Epithelial cell of prostate (primary cell): ENCODE data around the gene TCTN3.
"Not testable (repeated sequence)": the region's sequence is repeated elsewhere in the genome, so short reads cannot be mapped to it uniquely, and the experiment has no call there.

Experiments used
- DNase-seq: peaks from one replicate; pipeline ENCODE4 v3.0.0-alpha.2; 2011; ENCODE audit warnings: low read depth, low spot score
- H3K27ac ChIP-seq: fragments of 450-650 bp; 2 replicates; pipeline ENCODE4 v1.5.1; 2017; ENCODE audit warnings: mild to moderate bottlenecking

Gene TCTN3, protein sequence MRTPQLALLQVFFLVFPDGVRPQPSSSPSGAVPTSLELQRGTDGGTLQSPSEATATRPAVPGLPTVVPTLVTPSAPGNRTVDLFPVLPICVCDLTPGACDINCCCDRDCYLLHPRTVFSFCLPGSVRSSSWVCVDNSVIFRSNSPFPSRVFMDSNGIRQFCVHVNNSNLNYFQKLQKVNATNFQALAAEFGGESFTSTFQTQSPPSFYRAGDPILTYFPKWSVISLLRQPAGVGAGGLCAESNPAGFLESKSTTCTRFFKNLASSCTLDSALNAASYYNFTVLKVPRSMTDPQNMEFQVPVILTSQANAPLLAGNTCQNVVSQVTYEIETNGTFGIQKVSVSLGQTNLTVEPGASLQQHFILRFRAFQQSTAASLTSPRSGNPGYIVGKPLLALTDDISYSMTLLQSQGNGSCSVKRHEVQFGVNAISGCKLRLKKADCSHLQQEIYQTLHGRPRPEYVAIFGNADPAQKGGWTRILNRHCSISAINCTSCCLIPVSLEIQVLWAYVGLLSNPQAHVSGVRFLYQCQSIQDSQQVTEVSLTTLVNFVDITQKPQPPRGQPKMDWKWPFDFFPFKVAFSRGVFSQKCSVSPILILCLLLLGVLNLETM

DNA sequence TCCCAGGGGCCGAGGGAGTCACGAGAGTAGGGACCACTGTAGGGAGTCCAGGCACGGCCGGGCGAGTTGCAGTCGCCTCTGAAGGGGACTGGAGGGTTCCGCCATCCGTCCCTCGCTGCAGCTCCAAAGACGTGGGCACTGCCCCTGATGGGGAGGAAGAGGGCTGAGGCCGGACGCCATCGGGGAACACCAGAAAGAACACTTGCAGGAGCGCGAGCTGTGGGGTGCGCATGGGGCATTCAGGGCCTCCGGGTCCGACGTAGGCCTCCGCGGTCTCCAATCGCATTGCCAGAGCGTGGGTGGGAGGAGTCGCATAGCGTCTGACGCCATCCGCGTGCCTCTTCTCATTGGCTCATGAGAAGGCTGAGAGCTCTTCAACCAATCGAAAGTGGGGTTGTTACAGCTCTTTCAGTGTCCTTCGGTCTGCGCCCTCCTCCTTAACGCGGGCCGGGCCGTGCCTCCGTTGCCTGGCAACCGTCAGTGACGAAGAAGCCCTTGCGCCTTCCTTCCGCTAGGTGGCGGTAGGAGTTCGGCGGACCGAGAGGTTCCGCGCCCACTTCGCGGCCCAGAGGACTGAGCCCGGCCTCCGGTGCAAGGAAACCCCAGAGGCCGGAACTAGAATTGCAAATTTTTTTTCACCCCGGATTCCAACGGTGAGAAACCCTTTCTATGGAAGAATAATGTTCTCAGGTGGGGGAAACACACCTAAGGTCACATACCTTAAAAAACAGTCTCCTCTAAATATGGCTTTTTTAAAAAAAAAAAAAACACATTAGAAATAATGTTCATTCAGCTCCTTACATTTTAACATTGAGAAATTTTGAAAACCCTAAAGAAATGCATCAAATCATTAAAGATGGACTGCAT is at the start of gene TCTN3:
Gene TCTN3 (minus strand): TSS at position 260 of the 867 bp plus-strand sequence. CDS start 28 bp downstream, at position 232.
- peak within 1 kb of the TSS; percentile 39 for H3K27ac ChIP-seq
- peak; percentile 98 for DNase-seq

DNA sequence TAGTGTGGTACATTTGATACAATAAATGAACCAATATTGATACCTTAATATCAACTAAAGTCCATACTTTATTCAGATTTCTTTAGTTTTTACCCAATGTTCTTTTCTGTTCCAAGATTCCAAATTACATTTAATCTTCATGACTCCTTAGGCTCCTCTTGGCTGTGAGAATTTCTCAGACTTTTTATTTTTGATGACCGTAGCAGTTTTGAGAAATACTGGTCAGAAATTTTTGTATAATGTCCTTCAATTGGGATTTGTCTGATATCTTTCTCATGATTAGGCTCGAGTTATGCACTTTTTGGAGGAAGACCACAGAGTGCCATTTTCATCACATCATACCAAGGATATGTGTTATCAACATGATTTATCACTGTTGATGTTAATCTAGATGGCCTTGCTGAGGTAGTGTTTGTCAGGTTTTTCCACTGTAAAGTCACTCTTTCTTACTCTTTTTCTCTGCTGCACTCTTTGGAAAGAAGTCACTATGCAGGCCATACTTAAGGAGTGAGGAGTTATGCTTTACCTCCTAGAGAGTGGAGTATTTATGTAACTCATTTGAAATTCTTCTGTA is 49.3 kb upstream of the TCTN3 start:
- no peak overlapping the region for H3K27ac ChIP-seq
- no peak for DNase-seq

DNA sequence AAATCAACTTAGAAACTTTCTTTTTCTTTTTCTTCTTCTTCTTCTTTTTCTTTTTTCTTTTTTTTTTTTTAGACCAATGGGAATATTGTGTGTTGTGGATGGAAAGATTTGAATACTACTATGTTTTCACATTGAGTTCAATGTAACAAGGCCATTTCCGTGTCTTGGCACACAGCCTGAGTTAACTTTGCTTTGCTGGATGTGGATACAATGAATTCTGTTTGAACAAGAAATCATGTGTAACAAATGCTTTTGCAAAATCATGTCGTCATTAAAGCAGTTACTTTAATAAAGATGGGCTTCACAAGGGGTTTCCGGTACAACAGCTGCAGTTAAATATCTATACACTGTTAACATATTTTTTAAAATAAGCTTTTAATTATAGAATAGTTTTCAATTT is 48.8 kb upstream of the TCTN3 start:
- no peak overlapping the region for H3K27ac ChIP-seq

DNA sequence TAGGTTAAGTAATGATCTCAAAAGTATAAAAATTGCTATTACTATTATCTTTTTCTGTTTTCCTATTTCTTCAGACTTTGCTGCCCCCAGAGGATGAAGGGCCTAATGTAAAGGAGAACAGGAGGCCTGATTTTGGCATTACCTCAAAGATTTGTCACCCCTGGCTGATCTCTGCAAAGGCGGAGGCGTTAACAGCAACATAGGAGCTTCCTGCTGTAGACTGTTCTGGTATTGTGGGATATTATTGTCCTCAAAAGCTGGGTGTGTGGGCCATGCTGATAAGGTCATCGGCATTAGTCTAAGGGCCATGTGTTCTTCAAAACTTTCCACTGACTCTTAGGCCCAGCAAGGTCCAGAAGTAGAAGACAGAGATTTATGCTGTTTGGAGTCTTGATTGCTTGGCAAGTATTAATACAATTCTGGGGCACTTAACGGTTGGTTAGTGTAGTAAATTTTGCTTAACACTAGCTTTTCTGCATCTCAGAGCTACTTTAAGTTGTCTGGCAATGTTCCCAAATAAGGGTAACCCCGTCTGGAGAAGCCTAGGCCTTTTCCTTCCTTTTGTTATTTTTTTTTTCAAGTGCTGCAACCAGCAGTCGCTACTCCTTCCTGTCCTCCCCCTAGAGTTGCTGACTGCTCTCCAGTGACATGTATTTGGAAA is 48.2 kb upstream of the TCTN3 start:
- no peak overlapping the region for H3K27ac ChIP-seq

More for the DNA sequence above, 48.8 kb upstream of the TCTN3 start:
- DNase-seq: no peak

DNA sequence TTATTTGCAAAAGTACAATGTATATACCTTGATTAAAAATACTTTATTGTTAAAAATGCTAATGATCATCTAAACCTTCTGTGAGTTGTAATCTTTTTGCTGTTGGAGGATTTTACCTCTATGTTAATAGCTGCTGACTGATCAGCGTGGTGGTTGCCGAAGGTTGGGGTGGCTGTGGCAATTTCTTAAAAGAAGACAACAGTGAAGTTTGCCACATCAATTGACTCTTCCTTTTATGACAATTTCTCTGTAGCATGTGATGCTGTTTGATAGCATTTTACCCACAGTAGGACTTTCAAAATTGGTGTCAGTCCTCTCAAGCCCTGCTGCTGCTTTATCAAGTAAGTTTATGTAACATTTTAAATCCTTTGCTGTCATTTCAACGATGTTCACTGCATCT is 45.3 kb upstream of the TCTN3 start:
- DNase-seq: no peak
- H3K27ac ChIP-seq: no peak overlapping the region

More for the DNA sequence above, 48.2 kb upstream of the TCTN3 start:
- DNase-seq: no peak

DNA sequence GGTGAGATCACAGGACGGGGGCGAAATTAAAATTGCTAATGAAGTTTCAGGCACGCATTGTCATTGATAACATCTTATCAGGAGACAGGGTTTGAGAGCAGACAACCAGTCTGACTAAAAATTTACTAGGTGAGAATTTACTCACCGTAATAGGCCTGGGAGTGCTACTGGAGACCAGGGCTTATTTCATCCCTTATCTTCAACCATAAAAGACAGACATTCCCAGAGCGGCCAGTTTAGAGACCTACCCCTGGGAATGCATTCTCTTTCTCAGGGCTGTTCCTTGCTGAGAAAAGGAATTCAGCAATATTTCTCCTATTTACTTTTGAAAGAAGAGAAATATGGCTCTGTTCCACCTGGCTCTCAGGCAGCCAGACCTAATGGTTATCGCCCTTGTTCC is 39.2 kb upstream of the TCTN3 start:
- not testable (repeated sequence) for DNase-seq, H3K27ac ChIP-seq

DNA sequence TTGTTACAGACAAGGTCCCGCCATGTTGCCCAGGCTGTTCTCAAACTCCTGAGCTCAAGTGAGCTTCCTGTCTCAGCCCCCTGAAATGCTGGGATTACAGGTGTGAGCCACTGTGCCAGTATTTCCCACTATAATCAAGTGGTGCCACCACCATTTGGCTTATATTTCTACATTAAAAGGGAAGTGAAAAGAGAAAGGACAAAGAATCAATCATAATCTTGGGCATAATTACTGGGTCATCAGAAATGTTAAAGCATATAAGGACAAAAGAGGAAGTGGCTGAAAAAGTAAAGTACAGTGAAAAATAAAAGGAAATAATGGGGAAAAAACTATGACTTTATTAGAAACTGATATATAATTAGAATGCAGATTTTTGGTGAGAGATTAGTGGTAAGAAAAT is 36.5 kb upstream of the TCTN3 start:
- no peak overlapping the region for H3K27ac ChIP-seq
- no peak for DNase-seq

DNA sequence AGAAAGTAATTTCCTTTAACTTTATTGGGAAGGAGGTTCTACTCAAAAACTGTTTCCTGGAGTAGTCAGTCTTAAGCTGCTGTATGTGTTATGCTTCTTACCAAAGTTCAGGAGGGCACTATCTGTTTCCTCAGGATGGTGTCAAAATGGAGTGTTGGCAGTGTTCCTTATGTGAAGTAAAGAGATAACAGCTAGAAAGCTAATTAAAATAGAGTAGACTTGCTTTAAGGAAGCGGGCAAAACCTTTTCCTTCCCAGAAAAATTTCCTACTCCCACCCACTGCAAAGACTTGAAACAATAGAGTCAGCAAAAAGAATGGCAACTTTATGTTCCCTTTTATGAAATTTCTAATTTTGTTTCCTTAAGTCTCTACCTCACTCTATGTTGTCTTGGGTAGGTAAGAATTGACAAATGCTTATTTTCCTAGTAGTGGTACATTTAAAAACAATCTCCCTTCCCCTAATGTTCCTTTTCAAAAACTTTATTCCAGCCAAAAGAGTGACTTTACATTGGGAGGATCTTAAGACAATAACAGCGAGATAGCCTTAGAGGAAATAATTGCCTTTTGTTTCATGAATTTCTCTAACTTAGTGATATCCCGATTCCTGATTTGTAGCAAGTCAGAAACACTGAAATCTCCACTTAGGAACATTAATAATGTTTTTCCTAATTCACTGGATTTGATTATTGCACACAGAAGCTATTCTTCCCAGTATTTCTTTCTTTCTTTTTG is 35.8 kb upstream of the TCTN3 start:
- DNase-seq: no peak
- no peak overlapping the region for H3K27ac ChIP-seq

DNA sequence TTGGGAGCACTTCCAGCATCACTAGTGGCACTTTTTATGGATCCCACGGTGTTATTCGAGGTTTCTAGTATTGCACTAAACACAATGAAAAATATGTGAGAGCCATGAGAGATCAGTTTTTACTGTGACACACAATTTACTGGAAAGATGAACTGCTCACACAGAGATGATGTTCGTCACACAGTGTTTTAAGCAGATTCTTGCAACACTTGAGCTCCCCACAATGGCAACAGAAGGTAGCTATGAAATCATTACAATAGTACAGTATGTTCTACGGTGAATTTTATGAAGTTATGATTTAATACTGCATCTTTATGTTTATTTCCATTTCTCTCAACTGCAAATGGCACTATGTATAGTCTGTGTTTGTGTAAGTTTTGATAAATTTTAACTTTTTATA is 34.8 kb upstream of the TCTN3 start:
- H3K27ac ChIP-seq: no peak overlapping the region
- no peak for DNase-seq

DNA sequence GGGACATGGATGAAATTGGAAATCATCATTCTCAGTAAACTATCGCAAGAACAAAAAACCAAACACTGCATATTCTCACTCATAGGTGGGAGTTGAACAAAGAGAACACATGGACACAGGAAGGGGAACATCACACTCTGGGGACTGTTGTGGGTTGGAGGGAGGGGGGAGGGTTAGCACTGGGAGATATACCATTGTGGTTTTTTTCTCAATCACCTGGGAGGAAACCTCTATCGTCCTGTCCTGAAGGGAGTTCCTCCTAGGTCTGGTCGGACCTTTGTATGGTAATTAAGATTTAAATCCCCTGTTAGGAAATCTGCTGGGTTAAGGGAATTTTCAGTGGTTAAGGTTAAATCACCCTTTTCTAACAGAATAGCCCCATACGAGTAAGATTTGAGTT is 28.8 kb upstream of the TCTN3 start:
- not testable (repeated sequence) for H3K27ac ChIP-seq, DNase-seq

DNA sequence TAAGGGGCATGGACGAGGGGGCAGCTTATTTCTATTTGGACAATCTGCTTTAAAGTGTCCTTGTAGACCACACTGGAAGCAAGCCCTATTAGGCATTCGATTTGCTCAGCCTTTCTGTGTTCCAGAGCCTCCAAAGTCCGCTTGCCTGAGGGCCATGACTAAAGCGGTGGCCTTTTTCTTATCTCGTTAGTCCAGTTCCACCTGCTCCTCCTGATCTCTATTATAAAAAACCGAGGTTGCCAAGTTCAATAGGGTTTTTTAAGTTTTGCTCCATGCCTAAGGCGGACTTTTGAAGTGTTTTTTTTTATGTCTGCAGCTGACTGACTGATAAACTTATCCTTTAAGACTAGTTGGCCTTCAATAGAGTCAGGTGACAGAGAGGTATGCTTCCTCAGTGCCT is 27.0 kb upstream of the TCTN3 start:
- peak; percentile 3 for DNase-seq
- not testable (repeated sequence) for H3K27ac ChIP-seq

DNA sequence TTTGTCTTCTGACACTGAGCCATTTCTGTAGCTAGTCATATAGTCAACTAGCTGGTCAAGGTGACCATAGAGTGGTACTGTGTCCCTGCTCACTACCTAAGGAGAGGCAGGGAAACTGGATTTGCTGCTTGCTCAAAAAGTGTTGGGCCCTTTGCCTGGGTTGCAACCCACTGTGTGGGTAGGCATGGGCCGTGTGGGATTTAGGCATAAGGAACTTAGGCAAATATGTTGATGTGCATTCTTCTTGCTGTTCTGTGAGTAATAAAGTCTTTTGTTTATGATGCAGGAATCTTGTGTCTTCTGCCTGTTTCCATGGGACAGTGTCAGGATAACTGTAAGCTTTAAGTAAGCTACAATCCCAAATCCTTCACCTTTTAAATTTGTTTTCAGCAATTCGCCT is 23.1 kb upstream of the TCTN3 start:
- DNase-seq: no peak
- no peak overlapping the region for H3K27ac ChIP-seq

DNA sequence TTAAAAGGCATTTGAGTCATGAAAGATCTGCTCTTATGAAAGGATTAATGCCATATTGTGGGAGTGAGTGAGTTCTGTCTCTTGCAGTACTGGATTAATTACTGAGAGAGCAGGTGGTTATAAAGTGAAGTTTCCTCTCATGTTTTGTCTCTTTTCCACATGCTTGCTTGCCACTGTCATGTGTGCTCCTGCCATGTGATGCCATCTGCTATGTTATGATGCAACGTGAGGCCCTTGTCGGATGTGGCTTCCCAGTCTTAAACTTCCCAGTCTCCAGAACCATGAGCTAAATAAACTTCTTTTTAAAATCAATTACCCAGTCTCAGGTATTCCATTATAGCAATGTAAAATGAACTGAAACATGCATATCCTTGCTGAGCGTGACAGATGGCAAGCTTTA is 22.7 kb upstream of the TCTN3 start:
- DNase-seq: no peak
- H3K27ac ChIP-seq: no peak overlapping the region

DNA sequence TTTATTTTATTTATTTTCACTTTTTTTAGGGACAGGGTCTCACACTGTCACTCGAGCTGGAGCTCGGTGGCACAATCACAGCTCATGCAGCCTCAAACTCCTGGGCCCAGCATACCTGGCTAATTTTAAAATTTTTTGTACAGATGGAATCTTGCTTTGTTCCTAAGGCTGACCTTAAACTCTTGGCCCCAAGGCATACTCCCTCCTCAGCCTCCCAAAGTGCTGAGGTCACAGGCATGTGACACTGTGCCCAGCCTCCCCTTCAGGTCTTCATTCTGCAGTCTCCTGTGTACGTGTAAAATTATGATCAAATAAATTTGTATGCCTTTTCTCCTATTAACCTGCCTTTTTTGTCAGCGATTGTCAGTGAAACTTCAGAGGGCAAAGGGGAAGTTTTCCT is 17.8 kb upstream of the TCTN3 start:
- DNase-seq: no peak
- H3K27ac ChIP-seq: no peak overlapping the region

DNA sequence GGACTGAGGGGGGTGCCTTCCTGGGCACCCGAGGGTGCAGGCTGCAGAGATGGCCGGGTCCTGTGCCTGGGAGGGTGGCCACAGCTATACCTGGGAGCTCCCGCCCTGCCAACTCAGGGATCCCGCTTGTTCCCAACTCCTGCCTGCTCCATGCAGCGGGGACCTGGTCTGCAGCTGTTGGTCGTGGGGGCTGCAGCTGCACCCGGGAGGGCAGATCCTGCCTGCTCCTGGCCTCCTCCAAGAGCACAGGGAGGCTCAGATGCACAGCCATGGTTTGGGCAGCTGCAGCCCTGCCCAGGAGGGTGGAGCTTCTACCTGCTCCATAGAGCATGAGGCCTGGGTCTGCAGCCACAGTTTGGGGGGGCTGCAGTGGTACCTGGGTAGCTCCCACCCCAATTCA is 13.3 kb upstream of the TCTN3 start:
- no peak overlapping the region for H3K27ac ChIP-seq
- DNase-seq: no peak

DNA sequence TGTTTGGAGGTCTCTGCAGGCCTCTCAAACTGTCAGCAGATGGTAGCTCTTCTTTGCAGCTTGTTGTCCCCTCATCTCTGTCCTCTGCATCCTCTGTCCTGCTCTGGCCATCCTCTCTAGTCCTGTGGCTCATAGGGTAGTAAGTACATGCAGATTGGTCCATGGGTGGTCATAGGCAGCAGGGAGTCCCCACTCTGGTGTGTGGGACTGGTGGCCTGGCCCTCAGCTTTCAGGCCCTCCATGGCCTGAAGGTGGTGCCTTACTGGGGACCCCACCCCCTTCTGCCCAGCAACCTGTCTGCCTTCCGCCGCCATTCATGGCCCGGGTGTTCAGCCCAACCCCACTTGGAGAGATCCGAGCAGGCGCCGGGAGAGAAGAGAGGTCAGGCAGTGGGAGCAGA is 12.8 kb upstream of the TCTN3 start:
- H3K27ac ChIP-seq: no peak overlapping the region
- no peak for DNase-seq

DNA sequence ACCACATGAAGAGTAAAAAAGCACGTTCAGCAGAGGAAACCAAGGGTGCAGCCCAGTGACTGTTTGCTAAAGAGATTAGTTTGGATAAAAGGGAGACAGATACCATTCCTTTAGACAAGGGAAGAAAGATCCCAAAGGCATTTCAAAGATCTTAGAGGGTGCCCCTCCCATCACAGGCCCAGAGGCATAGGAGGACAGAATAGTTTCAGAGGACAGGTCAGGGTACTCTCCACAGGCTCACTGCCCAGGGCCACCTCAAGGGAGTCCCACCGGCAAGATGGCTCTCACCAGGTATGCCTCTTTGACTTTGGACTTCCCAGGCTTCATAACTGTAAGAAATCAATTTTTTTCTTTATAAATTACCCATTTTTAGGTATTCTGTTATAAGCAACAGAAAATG is 4.7 kb upstream of the TCTN3 start:
- H3K27ac ChIP-seq: no peak overlapping the region
- no peak for DNase-seq

DNA sequence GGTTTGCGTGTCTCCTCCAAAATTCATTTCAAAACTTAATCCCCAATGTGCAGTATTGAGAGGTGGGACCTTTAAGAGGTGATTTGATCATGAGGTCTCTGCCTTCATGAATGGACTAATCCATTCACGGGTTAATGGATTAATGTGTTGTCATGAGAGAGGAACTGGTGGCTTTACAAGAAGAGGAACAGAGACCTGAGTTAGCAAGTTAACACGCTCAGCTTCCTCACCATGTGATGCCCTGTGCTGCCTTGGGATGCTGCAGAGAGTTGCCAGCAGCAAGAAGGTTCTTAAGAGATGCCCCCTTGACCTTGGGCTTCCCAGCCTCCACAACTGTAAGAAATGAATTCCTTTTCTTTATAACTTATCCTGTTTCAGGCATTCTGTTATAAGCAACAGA is 3.7 kb upstream of the TCTN3 start:
- no peak overlapping the region for H3K27ac ChIP-seq
- DNase-seq: no peak

DNA sequence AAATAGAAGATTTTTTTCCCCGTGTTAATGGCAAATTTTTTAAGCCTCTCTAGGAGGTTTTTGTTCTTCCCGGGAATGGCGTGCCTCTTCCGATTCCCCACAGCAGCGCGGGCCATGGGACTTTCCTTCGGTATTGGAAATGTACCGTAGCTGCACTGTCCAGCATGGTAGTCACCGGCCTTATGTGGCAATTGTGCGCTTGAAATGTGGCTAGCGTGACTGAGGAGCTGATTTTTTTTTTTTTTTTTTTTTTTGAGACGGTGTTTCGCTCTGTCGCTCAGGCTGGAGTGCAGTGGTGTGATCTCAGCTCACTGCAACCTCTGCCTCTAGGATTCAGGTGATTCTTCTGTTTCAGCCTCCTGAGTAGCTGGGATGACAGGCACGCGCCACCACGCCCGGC is 938 bp upstream of the TCTN3 start:
- no peak overlapping the region for H3K27ac ChIP-seq
- no peak for DNase-seq
